Mesenchymal stem cell (in vitro differentiated cells and primary cell): Measurements from ENCODE around the gene CLASP1.

Experiments used
- DNase-seq: peaks from one replicate; pipeline ENCODE4 v3.0.0-alpha.2; 2013
- H2AFZ ChIP-seq: one replicate; pipeline ENCODE4 v1.6.1; 2013; ENCODE audit warnings: low read depth, mild to moderate bottlenecking, control low read depth, inconsistent platforms, low read length, moderate library complexity
- H2AK5ac ChIP-seq: 2 replicates; pipeline ENCODE4 v1.6.1; 2013; ENCODE audit warnings: low read length, moderate library complexity, mild to moderate bottlenecking, inconsistent platforms; ENCODE audit not compliant: severe bottlenecking
- H2BK120ac ChIP-seq: one replicate; pipeline ENCODE4 v1.6.1; 2013; ENCODE audit warnings: low read depth, mild to moderate bottlenecking, inconsistent platforms, low read length, moderate library complexity
- H2BK12ac ChIP-seq, 2 experiments: one replicate each; pipeline ENCODE4 v1.6.1; 2013; ENCODE audit warnings: inconsistent platforms in 2 of 2, low read length in 2 of 2, mild to moderate bottlenecking in 2 of 2, moderate library complexity in 2 of 2, control low read depth in 1 of 2
- H2BK15ac ChIP-seq: one replicate; pipeline ENCODE4 v1.6.1; 2013; ENCODE audit warnings: mild to moderate bottlenecking, low read depth, inconsistent platforms; ENCODE audit not compliant: poor library complexity, severe bottlenecking
- H2BK5ac ChIP-seq: 2 replicates; pipeline ENCODE4 v1.6.1; 2013; ENCODE audit warnings: low read depth, mild to moderate bottlenecking, low read length, control low read depth, inconsistent platforms; ENCODE audit not compliant: poor library complexity, severe bottlenecking
- H3K14ac ChIP-seq, 2 experiments: one replicate each; pipeline ENCODE4 v1.6.1; 2013; ENCODE audit warnings: inconsistent platforms in 2 of 2, low read length in 2 of 2, control low read depth in 1 of 2, mild to moderate bottlenecking in 1 of 2, moderate library complexity in 1 of 2
- H3K18ac ChIP-seq, 2 experiments: one replicate each; pipeline ENCODE4 v1.6.1; 2013; ENCODE audit warnings: inconsistent platforms in 2 of 2, low read length in 2 of 2, control low read depth in 1 of 2, low read depth in 1 of 2, mild to moderate bottlenecking in 1 of 2
- H3K23ac ChIP-seq, 2 experiments: one replicate each; pipeline ENCODE4 v1.6.1; 2013; ENCODE audit warnings: inconsistent platforms in 2 of 2, low read length in 2 of 2, mild to moderate bottlenecking in 2 of 2, moderate library complexity in 2 of 2, control low read depth in 1 of 2
- H3K27ac ChIP-seq: 2 replicates; pipeline ENCODE4 v1.5.1; 2013; ENCODE audit warnings: mild to moderate bottlenecking, moderate library complexity, low read length, control low read depth, inconsistent platforms; ENCODE audit not compliant: poor library complexity, severe bottlenecking
- H3K27me3 ChIP-seq, 2 experiments: 2 replicates each; pipeline versions ENCODE4 v1.6.1 to v1.7.0; 2013; ENCODE audit warnings: low read length in 2 of 2, mild to moderate bottlenecking in 2 of 2, moderate library complexity in 2 of 2, control low read depth in 1 of 2, inconsistent platforms in 1 of 2; ENCODE audit not compliant: control insufficient read depth in 1 of 2, insufficient read depth in 1 of 2
- H3K36me3 ChIP-seq, 2 experiments: 2 replicates each; pipeline versions ENCODE4 v1.6.1 to v1.7.0; 2013; ENCODE audit warnings: low read length in 2 of 2, control low read depth in 1 of 2, inconsistent platforms in 1 of 2, low read depth in 1 of 2, mild to moderate bottlenecking in 1 of 2; ENCODE audit not compliant: insufficient read depth in 2 of 2, control insufficient read depth in 1 of 2
- H3K4ac ChIP-seq, 2 experiments: one replicate each; pipeline ENCODE4 v1.6.1; 2013; ENCODE audit warnings: inconsistent platforms in 2 of 2, low read length in 2 of 2, mild to moderate bottlenecking in 2 of 2, moderate library complexity in 2 of 2, control low read depth in 1 of 2, low read depth in 1 of 2
- H3K4me1 ChIP-seq: 2 replicates; pipeline ENCODE4 v1.6.1; 2013; ENCODE audit warnings: low read depth, low read length, control low read depth; ENCODE audit not compliant: control insufficient read depth, insufficient read depth
- H3K4me2 ChIP-seq: 2 replicates; pipeline ENCODE4 v1.6.1; 2013; ENCODE audit warnings: low read length, mild to moderate bottlenecking, inconsistent platforms; ENCODE audit not compliant: poor library complexity, severe bottlenecking
- H3K4me3 ChIP-seq, 2 experiments: 2 replicates each; pipeline versions ENCODE4 v1.5.1 to v1.7.0; 2013; ENCODE audit warnings: low read length in 2 of 2, mild to moderate bottlenecking in 2 of 2, control low read depth in 1 of 2, low read depth in 1 of 2; ENCODE audit not compliant: insufficient read depth in 1 of 2
- H3K79me1 ChIP-seq: replicated peaks from 2 replicates; pipeline ENCODE4 v1.6.1; 2013; ENCODE audit warnings: mild to moderate bottlenecking, control low read depth, low read length, inconsistent platforms; ENCODE audit not compliant: poor library complexity, severe bottlenecking
- H3K9ac ChIP-seq: 2 replicates; pipeline ENCODE4 v1.7.0; 2013; ENCODE audit warnings: mild to moderate bottlenecking, low read length, moderate library complexity
- H3K9me3 ChIP-seq: 2 replicates; pipeline ENCODE4 v1.7.0; 2013; ENCODE audit warnings: mild to moderate bottlenecking, low read length; ENCODE audit not compliant: control insufficient read depth
- H4K8ac ChIP-seq: one replicate; pipeline ENCODE4 v1.6.1; 2013; ENCODE audit warnings: inconsistent platforms, mild to moderate bottlenecking, low read length, moderate library complexity
- H4K91ac ChIP-seq: one replicate; pipeline ENCODE4 v1.6.1; 2013; ENCODE audit warnings: mild to moderate bottlenecking, low read length, inconsistent platforms
- WGBS: methylation state at CpG from one replicate; pipeline ENCODE4 v1.1.7; 2013; ENCODE audit warnings: mixed read lengths; 5-methylcytosine and 5-hydroxymethylcytosine counted together

The CLASP1 gene

GRCh38 chr2:121472470-121472993, 176.7 kb downstream of the CLASP1 start:
- Histone ChIP-seq H2BK15ac (no peak overlapping the region), H2AFZ (no peak overlapping the region), H4K8ac (no peak overlapping the region), H3K4ac (no peak overlapping the region), H3K9ac (no peak overlapping the region), H3K18ac (peak overlapping the region in 1 of 2 experiments; percentile 9), H2BK5ac (no peak overlapping the region), H3K27ac (peak overlapping the region; percentile 88), H3K14ac (no peak overlapping the region), H2AK5ac (peak overlapping the region; percentile 49), H3K36me3 (peaks cover 12 to 36% of the 10 kb centered on the region in 2 experiments), H2BK12ac (no peak overlapping the region), H3K4me1 (peaks cover 2% of the 10 kb centered on the region), H3K9me3 (no peaks in the 10 kb centered on the region), H4K91ac (no peak overlapping the region), H3K79me1 (peaks cover 22% of the 10 kb centered on the region), H3K4me2 (peak overlapping the region; percentile 18), H3K4me3 (no peak overlapping the region), H2BK120ac (no peak overlapping the region), H3K23ac (no peak overlapping the region), H3K27me3 (no peaks in the 10 kb centered on the region)
- 68% methylated on average over 2 of the region's 2 CpGs for WGBS
- DNase-seq, result no peak

- peaks cover 2% of the 10 kb centered on the region for H3K4me1 ChIP-seq
- H3K18ac ChIP-seq, result no peak overlapping the region
- no peak overlapping the region for H3K4ac ChIP-seq
- H3K4me2 ChIP-seq, result no peak overlapping the region
- H3K23ac ChIP-seq, result peak overlapping the region in 1 of 2 experiments; percentile 45
- H3K4me3 ChIP-seq, result no peak overlapping the region
- H2AFZ ChIP-seq, result no peak overlapping the region
- no peak overlapping the region for H3K14ac ChIP-seq
- no peak overlapping the region for H2AK5ac ChIP-seq
- H3K27ac ChIP-seq, result peak overlapping the region; percentile 88
- no peak overlapping the region for H3K9ac ChIP-seq
- 90% methylated on average over 2 of the region's 8 CpGs for WGBS
- no peak overlapping the region for H2BK15ac ChIP-seq
- H2BK5ac ChIP-seq, result no peak overlapping the region
- DNase-seq, result no peak
- H3K9me3 ChIP-seq, result no peaks in the 10 kb centered on the region
- no peak overlapping the region for H4K91ac ChIP-seq
- H4K8ac ChIP-seq, result no peak overlapping the region
- no peak overlapping the region for H2BK120ac ChIP-seq
- peaks cover 13 to 44% of the 10 kb centered on the region in 2 experiments for H3K36me3 ChIP-seq
- H3K79me1 ChIP-seq, result peaks cover 21% of the 10 kb centered on the region
- no peaks in the 10 kb centered on the region for H3K27me3 ChIP-seq
- H2BK12ac ChIP-seq, result no peak overlapping the region
Observed at GRCh38 chr2:121471532-121472469, 177.5 kb downstream of the CLASP1 start.

GRCh38 chr2:121470917-121471316, 178.3 kb downstream of the CLASP1 start:
- Histone ChIP-seq H3K9me3 (no peaks in the 10 kb centered on the region), H3K79me1 (peaks cover 20% of the 10 kb centered on the region), H3K4me1 (no peaks in the 10 kb centered on the region), H4K8ac (no peak overlapping the region), H2BK12ac (no peak overlapping the region), H2BK15ac (no peak overlapping the region), H2AK5ac (no peak overlapping the region), H2BK5ac (no peak overlapping the region), H2BK120ac (no peak overlapping the region), H3K23ac (no peak overlapping the region), H3K9ac (no peak overlapping the region), H3K27me3 (no peaks in the 10 kb centered on the region), H3K36me3 (peaks cover 15 to 52% of the 10 kb centered on the region in 2 experiments), H3K18ac (no peak overlapping the region), H3K14ac (no peak overlapping the region), H4K91ac (no peak overlapping the region), H3K4me3 (no peak overlapping the region), H2AFZ (no peak overlapping the region), H3K27ac (no peak overlapping the region), H3K4me2 (no peak overlapping the region), H3K4ac (no peak overlapping the region)
- DNase-seq, result no peak
- 99% methylated on average over 3 of the region's 4 CpGs for WGBS

- DNase-seq, result no peak
- H3K14ac ChIP-seq, result no peak overlapping the region
- no peak overlapping the region for H3K18ac ChIP-seq
- H3K79me1 ChIP-seq, result peaks cover 18% of the 10 kb centered on the region
- no peak overlapping the region for H3K4me2 ChIP-seq
- H2BK12ac ChIP-seq, result no peak overlapping the region
- H4K8ac ChIP-seq, result no peak overlapping the region
- no peak overlapping the region for H2BK15ac ChIP-seq
- no peak overlapping the region for H2BK5ac ChIP-seq
- H3K36me3 ChIP-seq, result peaks cover 15 to 52% of the 10 kb centered on the region in 2 experiments
- H3K4me1 ChIP-seq, result no peaks in the 10 kb centered on the region
- H3K27me3 ChIP-seq, result no peaks in the 10 kb centered on the region
- H3K4me3 ChIP-seq, result no peak overlapping the region
- H3K4ac ChIP-seq, result no peak overlapping the region
- H2BK120ac ChIP-seq, result no peak overlapping the region
- H3K9ac ChIP-seq, result no peak overlapping the region
- WGBS, result 88% methylated on average over 3 of the region's 3 CpGs
- H4K91ac ChIP-seq, result no peak overlapping the region
- H2AK5ac ChIP-seq, result no peak overlapping the region
- no peak overlapping the region for H3K23ac ChIP-seq
- H3K27ac ChIP-seq, result no peak overlapping the region
- H2AFZ ChIP-seq, result no peak overlapping the region
- no peaks in the 10 kb centered on the region for H3K9me3 ChIP-seq
Observed at GRCh38 chr2:121469356-121469755, 179.9 kb downstream of the CLASP1 start.
